Hepatocyte (in vitro differentiated cells): Measurements from ENCODE around the gene PAK1IP1.

Source experiments
- EZH2 ChIP-seq: fragments of 200-600 bp; sonication (generic); IDR thresholded peaks from 2 replicates; pipeline ENCODE4 v1.6.1; 2016; ENCODE audit warnings: antibody characterized with exemption, mild to moderate bottlenecking, borderline replicate concordance
- EZH2phosphoT487 ChIP-seq: fragments of 200-600 bp; sonication (generic); IDR thresholded peaks from one replicate; pipeline ENCODE4 v1.6.1; 2018; ENCODE audit warnings: antibody characterized with exemption, mild to moderate bottlenecking, low read depth, moderate library complexity; ENCODE audit not compliant: unreplicated experiment, severe bottlenecking
- TF ChIP-seq, protein P1 (sequence below): fragments of 200-600 bp; sonication (generic); IDR thresholded peaks from 2 replicates; pipeline ENCODE4 v1.5.1; 2016; ENCODE audit warnings: antibody characterized with exemption, mild to moderate bottlenecking; ENCODE audit not compliant: poor library complexity

- TF ChIP-seq, protein P1, sequence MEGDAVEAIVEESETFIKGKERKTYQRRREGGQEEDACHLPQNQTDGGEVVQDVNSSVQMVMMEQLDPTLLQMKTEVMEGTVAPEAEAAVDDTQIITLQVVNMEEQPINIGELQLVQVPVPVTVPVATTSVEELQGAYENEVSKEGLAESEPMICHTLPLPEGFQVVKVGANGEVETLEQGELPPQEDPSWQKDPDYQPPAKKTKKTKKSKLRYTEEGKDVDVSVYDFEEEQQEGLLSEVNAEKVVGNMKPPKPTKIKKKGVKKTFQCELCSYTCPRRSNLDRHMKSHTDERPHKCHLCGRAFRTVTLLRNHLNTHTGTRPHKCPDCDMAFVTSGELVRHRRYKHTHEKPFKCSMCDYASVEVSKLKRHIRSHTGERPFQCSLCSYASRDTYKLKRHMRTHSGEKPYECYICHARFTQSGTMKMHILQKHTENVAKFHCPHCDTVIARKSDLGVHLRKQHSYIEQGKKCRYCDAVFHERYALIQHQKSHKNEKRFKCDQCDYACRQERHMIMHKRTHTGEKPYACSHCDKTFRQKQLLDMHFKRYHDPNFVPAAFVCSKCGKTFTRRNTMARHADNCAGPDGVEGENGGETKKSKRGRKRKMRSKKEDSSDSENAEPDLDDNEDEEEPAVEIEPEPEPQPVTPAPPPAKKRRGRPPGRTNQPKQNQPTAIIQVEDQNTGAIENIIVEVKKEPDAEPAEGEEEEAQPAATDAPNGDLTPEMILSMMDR: no peak
- TF ChIP-seq EZH2phosphoT487 (no peak), EZH2 (no peak)
These were observed 12.3 kb upstream of the PAK1IP1 start for GRCh38 chr6:10682355-10682988.
